ENCODE results near the gene SLC41A1.

SLC41A1 gene

DNA sequence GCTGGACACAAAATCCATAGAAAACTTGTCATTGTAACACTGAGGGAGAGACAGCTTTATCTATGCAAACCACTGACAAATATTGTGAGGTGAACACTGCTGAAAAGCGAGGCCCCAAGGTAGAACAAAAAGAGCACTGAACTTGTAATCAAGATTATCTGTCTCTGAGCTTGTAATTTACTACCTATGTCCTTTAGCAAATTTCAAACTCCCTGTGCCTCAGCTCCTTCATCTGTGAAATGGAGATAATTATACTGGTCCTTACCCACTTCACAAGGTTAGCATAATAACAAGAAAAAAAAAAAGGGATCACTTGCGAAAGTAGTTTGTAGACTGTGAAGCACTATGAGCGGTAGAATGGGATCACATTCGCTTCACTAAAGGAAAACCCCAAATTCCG lies 58.1 kb downstream of the SLC41A1 start:
- no peak for DNase-seq (ENCODE audit: low read depth, low spot score)

DNA sequence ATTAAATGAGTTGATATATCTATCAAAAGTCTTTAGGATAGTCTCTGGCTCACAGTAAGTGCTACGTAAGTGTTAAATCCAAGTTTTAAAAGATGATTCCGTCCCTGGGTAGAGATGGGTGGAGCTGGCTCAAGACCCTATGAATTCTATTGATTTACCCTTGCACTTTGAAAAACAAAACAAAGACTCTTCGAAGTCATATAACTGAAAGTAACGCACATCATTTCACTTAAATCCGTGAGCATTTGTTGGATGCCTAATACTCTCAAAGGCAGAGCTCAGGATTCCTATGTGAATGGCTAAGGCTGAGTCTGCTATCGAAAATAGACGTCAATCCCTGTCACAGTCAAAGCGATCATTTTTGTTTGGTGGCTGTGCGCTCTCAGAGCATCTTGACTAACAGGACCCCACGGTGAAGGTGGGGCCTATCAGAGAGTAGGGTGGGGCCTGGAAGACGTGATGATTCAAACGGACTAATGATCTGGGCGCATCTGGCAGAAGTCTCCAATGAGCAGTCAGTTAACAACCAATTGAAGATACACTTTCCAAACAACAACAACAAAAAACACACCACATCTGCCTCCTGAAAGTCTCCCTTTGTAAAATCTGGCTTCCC lies 61.9 kb downstream of the SLC41A1 start:
- DNase-seq (ENCODE audit: low read depth, low spot score), result peak; percentile 32

GRCh38 chr1:205750138-205751035 lies 62.6 kb downstream of the SLC41A1 start, which contains the start of gene NUCKS1:
NUCKS1 (minus strand) TSS chr1:205750182; CDS start chr1:205749973, 209 bp downstream.
- peak; percentile 99 for DNase-seq (ENCODE audit: low read depth, low spot score)

GRCh38 chr1:205749234-205750137 lies 63.5 kb downstream of the SLC41A1 start:
- peak; percentile 98 for DNase-seq (ENCODE audit: low read depth, low spot score)

DNA sequence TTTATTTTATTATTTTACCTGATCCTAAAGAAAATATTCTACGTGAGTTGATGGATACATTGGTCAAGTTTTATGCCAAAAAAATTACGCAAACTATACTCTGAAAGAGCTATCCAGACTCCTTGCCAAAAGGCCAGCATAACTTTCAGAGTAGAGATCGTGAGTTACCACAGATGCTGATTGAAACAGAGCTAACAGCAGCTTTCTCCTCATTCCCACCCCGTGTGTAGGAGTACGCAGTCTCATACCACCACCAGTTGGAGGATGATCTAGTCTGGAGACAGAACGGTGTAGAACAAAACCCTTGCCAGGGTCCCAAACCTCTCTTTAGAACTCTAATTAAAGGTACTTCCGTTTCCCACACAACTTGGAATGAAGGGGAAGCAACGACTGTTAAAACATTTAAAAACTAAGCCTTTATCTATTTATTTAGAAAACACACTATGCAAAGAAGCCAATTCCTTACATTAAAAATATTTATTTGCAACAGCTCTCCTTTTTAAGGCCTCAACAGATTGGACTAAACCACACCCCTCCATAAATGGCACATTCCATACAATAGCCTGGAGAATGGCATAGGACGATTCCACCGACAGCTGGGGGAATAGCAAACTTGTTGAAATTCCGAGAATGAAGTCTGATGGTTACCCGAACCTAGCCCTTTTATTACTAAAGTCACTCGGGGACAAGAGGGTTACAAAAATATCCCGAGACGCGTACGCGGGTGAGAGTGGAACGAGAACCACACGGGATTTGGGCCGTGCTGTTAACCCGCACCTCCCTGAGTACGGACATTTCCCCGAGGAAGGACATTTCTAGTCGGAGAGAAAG lies 64.4 kb downstream of the SLC41A1 start:
- DNase-seq (ENCODE audit: low read depth, low spot score), result peak; percentile 54

DNA sequence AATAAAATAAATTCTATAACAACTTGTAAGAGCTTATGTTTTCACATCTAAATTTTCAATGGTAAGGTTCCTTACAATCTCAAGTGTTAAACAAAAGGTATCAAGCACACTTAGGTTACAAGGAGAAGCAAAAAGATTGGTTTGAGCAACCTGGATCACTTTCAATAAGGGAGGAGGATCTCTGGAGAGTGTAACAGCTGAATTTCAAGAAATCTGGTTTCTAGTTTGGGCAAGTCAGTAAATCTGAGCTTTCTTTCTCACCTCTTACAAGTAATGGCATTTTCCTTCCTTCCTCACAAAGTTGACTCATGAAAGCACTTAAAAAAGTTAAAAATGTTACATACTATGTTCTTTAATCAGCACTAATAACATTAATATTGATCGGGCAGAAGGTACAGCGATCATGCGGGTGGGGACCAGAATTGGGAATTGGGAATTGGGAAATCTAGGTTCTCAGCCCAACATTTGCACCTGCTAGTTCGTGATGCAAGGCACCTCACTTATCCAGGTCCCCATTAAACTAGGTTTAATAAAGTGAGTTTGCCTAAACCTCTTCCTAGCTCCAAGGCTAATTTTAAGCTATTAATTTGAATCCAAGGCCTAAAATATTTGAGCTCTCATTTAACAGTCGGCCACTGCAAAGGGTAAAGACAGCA lies 66.1 kb downstream of the SLC41A1 start:
- DNase-seq (ENCODE audit: low read depth, low spot score), result peak; percentile 13

- no peak for DNase-seq (ENCODE audit: low read depth, low spot score)
These were observed 68.6 kb downstream of the SLC41A1 start for GRCh38 chr1:205744403-205744802.

- no peak for DNase-seq (ENCODE audit: low read depth, low spot score)
These were observed 69.0 kb downstream of the SLC41A1 start for GRCh38 chr1:205743977-205744376.

GRCh38 chr1:205741681-205742080 lies 71.3 kb downstream of the SLC41A1 start:
- DNase-seq (ENCODE audit: low read depth, low spot score), result no peak

DNA sequence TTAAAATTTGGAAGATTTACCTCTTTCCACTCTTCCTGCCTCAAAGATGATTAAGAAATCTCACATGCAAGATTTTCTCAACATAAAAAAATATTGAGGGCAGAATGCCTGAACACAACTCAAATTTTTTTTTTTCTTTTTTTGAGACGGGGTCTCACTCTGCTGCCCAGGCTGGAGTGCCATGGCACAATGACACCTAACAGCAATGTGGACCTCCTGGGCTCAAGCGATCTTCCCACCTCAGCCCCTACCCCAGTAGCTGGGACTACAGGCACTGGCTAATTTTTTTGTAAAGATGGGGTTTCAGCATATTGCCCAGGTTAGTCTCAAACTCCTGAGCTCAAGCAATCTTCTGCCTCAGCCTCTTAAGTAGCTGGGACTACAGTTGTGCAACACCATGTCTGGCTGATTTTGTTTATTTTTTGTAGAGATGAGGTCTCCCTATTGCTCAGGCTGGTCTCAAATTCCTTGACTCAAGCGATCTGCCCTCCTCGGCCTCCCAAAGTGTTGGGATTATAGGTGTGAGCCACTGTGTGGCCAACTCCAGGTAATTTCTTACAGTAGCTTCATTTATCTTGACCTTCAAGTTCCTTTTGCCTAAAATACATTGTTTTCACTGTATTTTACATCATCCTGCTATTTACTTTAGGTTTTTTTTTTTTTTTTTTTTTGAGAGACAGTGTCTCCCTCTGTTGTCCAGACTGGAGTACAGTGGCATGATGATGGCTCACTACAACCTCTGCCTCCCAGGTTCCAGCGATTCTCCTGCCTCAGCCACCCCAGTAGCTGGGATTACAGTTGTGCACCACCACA lies 73.4 kb downstream of the SLC41A1 start:
- peak; percentile 8 for DNase-seq (ENCODE audit: low read depth, low spot score)
